Hematopoietic multipotent progenitor cell treated with erythropoietin and hydrocortisone succinate and interleukin-3 and kit ligand, for 17 days (in vitro differentiated cells): ENCODE measurements around the gene RASSF5.

Source experiments
- DNase-seq: peaks from one replicate; pipeline ENCODE4 v3.0.0-alpha.2; 2015; ENCODE audit warnings: low spot score

The RASSF5 gene

DNA sequence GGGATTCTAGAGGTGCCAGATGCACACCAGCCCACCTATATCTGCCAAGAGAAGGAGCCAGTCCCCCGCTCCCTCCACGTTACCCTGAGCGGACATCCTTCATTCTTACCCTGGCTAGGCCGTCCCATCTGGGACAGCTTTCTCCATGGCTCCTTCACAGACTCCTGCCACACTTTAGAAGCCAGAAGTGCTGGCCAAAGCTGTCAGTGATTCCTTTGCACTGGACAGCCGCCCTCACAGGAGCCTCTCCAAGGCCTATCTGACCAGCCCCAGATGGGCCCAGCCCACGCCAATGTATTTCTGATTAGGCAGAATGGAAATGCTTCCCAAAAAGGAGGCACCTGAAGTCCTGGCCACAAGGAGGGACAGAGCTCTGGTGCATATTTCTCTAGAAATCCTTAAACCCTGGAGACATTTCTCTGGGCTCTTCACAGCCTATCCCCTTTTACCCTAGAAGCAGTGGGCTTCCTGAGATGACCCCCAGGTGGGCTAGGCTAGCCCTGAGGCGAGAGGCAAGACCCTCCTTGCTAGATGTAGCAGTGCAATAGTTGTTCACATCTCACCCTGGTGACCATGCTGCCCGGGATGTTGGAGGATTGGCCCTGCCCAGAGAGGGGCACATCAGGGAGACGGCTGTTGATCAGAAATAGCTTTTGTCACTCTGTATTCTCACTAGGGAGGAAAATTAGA is 44.1 kb downstream of the RASSF5 start:
- no peak for DNase-seq

DNA sequence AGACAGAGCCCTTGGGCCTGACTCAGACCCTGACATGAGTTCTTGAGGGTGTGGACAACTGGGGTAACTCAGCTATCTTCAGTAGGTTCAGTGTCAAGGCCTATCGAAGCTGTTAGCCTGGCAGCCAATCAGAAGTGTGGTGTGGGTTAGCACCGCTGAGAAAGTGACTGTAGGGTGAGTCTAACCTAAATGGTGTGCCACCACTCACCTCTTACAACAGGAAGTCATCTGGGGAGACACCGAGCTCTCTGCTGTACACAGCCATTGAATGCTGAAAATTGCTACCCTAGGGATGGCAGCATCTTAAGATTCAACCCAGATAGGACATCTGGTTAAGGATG is 44.6 kb downstream of the RASSF5 start:
- DNase-seq, result no peak

DNA sequence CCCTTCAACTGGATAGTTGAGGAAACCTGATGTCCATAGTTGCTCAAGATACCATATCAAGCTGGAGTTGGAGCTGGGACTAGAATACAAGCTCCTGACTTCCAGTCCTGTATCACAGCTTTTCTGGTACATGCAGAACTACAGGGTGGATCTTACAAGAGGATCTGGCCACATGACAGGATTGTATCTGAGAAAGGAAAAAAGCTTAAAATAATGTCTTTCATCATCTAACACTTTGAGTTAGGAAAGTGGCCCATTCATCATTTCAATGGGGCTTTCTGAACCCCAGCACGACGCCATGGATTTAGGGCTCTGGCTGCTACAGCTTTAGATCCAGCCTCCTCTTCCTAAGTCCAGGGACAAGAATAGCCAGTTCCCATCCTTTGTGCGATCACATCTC is 46.9 kb downstream of the RASSF5 start:
- no peak for DNase-seq

DNA sequence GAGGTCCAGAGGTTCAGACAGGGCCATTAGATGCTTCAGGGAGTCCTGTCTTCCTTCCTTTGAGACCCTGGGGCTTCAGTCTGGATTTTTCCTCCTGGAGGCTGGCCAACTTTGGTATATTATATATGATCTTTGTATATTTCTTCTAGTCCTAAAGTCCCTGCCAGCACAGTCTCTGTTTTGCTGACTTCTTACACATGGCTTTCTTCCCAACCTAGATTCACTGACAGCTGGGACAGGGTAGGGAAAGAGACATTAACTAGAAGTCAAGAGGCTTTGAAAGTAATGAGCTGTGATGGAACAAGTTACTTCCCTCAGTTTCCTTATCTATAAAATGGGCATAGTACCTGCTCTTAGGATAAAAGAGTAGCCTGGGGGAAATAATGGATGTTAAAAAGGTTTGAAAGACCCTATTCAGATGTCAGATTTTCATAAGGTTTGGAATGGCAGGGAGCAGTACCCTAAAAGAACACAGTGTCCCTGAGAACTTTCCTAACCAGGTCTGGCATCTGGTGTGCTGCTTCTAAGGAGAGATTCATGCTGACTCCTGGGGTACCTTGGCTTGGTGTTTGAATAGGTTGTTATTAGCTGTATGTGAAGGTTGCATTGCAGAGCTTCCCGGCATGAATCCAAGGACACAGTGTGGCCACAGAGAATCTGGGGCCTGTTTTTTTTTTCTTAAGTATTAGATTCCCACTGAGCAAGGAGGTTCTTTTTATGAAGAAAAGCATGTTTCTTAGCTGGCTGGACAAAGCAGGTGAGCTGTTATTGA is 47.6 kb downstream of the RASSF5 start:
- DNase-seq, result no peak

DNA sequence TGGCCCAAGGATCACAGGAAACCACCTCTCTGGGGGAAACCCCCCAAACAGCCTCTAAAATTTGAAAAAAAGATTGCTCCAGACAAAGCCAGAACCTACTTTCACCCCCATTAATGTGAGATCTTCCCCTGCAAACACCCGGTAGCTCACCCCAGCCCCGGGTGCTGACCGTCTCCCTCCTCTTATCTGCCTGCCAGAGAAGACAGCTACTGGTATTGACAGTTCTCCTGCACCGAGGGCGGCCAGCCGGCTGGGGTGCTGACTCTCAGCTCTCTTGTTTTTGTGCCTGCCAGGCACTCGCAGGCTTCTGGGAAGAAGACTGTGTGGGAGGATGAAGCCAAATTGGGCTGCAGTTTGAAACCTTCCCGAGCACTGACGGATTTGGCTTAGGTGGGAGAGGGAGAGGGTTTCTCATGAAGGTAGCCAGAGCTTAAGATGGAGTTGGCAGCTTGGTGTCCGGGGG is 48.2 kb downstream of the RASSF5 start:
- no peak for DNase-seq

DNA sequence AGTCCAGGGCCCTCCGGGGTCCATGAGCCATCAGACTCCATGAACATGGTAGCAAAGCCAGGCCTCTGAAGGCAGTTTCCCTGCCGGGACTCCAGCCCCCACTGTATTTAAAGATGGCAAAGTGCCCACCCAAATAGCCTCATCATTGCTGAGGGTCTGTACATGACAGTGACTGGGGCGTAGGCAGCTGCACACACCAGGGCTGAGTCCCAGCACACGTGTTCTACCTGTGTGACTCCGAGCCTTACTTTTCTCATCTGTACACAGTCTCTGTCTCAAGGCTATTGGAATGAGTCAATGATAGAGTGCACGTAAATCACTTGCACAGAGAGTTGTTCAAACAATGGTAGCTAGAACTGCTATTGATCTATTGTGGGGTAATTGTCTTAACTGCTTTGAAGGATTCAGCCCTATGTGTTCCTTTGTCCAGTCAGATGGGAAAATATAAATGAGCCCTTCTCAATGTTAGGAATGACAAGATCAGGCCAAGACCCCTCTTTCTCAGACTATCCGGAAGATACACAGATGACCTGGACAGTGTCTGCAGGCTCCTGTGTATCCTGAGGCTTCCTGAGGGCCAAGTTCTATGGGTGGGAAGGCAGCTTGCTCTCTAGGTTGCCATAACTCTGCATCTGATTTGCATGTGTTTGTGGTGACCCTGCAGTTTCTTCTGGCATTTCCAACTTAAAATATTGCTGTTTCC is 48.9 kb downstream of the RASSF5 start:
- DNase-seq, result no peak

DNA sequence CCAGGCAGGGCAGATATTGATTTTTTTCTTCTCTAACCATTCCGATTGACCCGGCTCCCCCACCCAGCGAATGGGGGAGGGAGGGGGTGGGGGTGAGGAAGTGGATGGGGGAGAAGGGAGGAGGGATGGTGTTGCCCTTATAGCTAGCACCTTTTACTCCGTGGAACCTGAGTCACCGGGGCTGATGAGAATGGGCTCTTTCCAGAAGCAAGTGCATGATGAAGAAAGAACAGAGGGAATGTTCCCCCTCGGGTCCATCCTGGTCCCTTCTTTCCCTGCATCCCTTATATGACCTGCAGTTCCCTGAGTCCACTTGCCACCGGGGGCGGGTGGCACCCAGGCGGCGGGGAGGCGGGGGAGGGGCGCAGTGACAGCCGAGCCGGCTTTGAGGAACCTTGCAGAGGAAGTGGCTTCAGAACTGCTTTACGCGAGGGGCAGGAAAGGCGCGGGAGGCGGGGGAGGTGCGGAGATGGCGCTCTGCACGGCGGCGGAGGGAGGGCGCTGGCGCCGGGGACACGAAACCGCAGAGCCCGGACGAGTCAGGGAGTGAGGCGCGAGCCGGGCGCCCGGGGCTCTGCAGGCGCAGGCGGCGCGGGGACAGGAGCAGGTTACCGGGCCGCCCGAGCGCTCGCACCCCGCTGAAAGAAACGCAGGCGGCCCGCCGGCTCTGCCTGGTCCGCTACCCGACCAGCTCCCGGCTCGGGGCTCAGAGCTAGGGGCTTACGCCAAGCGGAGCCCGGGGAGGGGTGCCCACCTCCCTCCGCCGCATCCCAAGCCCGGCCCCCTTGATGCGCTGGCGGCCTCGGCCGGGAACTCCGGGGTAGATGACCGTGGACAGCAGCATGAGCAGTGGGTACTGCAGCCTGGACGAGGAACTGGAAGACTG is 49.7 kb downstream of the RASSF5 start:
- no peak for DNase-seq

DNA sequence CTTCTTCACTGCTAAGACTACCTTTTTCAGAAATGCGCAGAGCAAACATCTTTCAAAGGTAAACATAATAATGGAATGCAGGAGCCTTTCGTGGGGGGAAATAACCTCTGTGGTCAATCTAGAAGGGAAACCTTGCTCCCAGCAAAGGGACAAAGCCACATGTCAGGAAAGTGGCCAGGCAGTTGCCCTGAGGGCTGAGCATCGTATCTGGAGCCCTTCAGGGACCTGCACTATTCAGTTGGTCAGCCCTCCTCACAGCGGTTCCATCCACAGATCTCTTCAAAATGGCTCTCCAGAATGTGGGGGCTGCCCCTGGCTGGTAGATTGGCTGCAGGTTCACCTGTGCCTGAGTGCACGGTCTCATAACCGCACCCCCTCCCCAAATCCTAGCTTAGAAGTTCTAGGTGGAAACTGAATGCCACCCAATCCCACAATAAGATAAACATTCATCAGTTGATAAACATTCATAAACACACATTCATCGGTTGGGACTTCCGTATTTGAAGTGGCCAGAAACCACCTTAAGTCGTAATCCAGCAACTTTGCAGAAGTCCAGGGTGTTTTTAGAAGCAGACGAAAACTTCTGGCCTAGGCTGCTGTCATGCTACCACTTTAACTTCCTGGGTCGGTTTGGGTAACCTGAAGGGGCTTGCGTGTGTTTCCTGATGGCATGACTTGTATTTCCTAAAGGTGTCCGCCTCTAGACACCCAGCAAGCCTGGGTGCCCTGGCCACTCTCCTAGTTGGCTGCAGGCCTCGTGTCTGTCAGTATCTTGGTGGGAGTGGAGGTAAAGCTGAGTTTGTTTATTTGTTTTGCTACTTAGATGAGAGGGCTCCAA is 50.5 kb downstream of the RASSF5 start:
- peak; percentile 39 for DNase-seq

DNA sequence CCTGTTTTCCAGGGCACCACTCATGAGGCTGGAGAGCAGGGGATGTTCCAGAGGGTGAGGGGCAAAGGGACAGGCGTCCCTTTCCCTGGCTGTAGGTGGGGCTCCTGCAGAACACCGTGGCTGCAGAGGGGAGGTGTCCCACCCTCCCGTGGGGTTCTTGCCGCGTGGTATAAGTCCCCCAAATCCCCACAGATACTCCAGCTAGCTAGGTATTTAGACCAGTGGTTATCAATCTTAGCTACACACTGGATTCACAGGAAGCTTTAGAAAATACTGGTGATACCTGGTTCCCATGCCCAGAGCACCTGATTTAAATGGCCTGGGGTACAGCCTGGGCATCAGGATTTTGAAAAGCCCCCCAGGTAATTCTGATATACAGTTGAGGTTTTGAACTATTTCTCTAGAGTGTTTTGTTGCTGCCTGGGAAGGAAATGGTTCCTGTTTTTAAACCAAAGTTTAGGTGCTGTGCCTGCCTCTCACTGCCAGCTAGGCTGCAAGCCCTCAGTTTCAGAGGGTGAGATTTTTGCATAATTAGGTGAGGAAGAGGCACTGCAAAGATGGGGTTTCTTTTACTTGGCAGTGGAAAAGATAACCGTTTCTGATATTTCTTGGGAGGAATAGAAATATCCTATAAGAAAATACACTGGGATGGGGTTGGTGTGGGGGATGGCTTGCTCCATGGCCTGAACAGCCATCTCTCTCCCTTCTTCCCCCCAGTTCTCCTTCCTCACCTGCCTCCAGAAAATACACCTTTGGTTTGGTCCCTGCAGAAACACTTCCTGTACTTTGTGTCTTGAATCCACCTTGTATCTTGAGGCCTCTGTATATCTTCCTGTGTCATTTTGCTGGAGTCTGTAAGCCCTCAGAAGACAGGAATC is 51.7 kb downstream of the RASSF5 start:
- no peak for DNase-seq

DNA sequence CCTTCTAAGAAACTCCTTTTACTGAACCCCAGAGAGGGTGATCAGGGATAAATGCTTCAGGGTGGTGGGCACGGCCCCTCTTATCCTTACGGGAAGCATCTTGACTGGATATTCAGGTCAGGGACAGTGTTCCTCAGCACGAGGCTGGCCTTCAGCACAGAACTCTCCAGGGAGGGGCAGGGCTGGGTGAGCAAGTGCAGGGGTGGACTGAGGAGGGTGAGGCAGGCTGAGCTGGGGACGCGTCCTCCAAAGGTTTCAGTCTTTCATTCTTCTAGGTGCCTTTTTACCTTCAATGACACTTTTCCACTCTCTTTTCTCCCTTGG is 52.3 kb downstream of the RASSF5 start:
- DNase-seq, result no peak

DNA sequence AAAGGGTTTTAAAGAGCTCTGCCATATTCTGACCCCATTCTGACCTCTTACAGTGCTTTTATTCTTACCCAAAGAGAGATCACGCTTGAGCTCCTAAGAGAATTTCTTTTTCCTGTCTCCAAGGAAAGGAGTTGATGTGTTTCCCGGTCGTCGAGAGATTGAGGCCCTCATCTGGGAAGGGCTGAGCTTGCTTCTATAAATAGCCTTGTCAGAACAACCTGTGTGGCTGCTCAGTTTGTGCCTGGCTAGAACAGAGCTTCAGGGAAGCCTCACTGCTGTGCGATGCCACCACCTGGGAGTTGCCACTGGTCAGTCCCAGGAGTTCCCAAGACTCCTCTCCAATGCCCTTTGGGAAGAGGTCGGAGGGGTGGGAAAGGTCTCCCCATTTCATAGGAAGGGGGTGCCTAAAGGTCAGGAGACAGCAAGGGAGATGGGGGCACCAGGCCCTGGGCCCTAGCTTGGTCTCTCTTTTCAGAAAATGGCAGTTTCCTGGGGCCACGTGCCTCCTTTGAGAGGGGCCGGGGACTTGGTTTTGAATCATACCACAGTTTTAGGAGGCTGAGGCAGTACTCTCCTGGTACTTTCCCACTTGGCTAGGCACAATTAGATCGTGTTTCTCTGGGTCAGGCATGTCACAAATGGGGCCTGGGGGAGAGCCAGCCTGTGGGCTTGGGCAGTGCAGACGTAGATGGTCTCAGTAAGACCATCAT is 52.8 kb downstream of the RASSF5 start:
- no peak for DNase-seq

DNA sequence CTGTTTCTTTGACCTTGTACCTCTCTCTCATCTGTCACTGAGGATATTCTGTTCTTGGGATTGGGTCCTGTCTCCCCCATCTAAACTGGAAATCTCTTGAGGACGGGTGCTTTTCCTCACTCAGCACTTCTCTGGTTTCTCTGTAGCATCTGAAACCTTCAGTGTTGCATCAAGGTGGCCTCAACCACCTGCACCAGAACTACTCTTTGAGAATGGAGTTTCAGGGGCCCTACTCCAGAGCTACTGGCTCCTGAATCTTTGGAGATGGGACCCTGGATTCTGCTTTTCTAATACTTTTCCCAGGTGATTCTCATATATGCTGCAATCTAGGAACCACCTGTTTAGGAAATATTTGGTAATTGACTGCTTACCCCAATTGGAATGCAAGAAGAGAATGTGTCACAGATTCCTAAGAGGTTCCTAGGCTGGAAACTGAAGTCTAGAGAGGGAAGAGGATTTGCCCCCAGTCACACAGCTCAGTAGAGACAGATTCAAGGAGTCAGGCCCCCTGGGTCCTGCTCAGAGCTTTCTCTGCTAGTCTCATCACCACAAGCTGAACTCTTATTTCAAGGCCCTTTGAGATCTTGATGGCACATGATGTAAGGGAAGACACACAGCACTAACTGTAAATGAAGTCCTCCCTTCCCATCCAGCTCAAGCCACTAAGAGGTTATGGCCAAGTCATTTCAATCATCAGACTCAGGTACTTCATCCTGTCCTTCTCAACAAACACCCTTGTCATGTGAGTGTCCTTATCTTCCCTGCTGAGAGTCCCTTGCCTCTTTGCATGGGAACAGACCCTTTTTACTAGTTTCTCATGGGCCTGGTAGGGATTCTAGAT is 56.3 kb downstream of the RASSF5 start:
- DNase-seq, result no peak

DNA sequence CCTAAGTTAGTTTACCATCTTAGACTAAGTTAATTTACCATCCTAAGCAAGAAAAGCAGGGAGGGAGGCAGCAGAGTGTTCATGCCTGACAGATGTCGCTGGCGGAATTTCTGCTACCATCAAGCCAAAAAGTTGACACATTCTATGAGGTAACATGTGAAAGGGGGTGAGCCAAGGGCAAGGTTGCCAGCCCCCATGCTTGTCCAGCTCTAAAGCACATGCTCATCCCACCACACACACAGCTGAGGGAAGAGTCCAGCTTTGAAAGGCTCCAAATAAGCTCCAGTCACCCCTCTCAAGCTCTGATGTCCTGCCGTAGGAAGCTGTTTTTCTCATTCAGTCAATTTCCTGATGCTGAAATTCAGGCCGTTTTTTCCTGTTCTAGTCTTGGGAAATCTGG is 58.7 kb downstream of the RASSF5 start:
- no peak for DNase-seq

DNA sequence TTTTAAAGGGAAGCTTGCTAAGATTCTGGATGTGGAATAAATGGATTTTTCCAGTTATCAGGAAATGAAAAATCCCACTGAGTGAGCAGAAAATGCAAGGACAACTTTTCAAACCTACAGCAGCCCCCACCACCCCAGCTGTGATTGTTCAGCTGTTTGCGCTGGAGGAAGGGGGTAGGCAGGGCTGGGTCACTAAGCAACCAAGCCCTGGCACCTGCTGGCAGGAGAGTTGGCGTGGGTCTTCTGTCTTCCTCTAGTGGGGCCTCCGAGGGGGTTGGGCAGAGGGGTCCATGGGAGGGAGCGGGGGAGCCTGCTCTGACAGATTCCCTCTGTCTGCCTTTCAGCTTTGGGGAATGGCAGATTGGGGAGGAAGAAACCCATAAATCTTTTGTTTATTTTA is 59.7 kb downstream of the RASSF5 start:
- no peak for DNase-seq

DNA sequence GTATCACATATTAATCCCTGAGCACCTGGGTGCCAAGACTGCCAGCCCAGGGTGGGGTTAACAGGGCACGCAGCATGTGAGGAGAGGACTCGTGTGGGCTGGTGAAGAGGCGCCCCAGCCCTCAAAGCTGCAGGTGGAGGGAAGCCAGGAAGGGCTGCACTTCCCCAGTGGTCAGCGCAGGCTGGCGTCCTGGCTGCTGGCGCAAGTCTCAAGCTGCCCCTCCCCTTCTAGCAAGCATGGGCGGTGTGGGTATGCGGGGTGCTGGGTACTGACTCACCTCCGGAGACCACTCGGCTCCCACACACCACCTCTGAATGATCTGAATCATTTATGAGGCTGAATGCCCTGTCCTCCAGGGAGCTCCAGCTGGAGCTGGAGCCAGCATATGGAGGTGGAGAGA is 60.9 kb downstream of the RASSF5 start:
- no peak for DNase-seq

DNA sequence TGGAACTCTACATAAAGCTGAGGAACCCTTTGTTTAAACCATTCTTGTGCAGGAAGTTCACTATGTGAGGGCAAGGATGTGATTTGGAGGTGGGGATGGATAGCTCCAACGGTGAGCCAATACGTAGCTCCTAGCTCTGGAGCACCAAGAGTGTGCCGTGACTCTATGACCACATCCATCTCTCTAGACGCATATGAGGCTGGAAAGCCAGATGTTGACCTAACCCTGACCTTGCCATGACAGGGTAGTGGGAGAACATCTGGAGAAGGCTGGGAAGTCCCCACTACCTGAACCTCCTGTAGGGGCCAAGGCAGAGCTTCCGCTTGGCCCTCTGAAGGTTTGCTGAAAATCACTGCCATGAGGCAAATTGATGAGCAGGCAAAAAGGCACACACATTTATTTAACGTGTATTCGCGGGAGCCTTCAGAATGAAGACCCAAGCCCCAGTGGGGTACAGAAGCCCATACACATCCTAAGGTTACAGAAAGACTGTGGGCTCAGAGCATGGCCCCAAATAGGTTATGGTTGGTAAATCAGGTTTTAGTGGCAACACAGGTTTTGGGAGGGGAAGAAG is 61.5 kb downstream of the RASSF5 start:
- no peak for DNase-seq

DNA sequence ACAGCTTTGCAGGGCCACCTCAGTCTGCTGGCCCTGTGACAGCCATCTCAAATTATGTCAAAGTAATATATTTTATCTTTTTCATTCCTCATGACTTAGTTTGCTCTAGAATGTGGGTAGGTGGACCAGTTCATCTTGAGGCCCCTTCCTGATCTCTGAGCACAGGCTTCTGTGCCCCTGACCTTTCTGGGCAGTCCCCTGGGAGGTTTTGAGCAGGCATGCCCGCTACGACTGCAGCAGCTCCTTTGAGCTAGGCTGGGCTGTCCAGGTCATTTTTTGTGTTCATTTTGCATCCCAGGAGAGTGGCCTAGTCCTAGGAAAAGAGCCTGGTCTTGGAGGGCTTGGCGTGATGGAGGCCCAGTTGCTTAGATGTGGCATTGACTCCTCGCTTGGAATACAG is 62.2 kb downstream of the RASSF5 start:
- DNase-seq, result no peak

DNA sequence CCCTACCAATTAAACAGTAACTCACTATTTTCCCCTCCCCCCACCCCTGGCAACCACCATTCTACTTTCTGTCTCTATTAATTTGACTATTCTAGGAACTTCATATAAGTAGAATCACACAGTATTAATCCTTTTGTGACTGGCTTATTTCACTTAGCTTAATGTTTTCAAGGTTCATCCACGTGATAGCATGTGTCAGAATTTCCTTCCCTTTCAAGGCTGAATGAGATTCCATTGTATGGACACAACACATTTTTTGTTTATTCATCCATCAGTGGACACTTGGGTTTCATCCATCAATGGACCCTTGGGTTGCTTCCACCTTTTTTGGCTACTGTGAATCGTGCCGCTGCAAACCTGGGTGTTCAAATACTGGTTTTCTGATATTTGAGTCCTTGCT is 63.2 kb downstream of the RASSF5 start:
- no peak for DNase-seq

DNA sequence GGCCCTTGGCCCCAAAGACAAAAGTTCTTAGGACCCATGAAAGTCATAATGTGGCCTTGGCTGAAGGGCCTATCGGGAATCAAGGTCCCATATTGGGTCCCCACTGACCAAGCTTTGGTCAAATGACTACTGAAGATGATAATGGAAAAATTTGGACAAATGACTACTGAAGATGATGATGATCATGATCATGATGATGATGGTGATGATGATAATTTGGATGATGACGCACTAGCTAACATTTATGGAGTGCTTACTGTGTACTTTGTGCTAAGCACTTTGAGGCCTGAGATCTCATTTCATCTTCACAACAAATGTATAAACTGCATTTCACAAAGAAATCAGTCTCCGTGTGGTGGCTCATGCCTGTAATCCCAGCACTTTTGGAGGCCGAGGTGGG is 65.5 kb downstream of the RASSF5 start:
- no peak for DNase-seq
